Large intestine (tissue), 3 donors: ENCODE results near the gene THRB. TPM values are rescaled to one million over a fixed set of nuclear protein-coding genes. Genes with fewer than 3 reads are reported as not detected.
A peak's percentile ranks its signal among the peaks of the same experiment; 100 is the strongest.

Experiments
- DNase-seq, 2 donors: peaks; one replicate each; pipeline versions ENCODE4 v3.0.0 to v3.0.0-alpha.2; 2013
- H3K27ac ChIP-seq: one replicate; pipeline ENCODE4 v1.5.1; 2013; ENCODE audit warnings: low read length
- H3K27me3 ChIP-seq: 2 replicates; pipeline ENCODE4 v1.6.1; 2013; ENCODE audit warnings: low read length; ENCODE audit not compliant: control insufficient read depth, insufficient read depth
- H3K36me3 ChIP-seq: 2 replicates; pipeline ENCODE4 v1.6.1; 2013; ENCODE audit warnings: low read length; ENCODE audit not compliant: control insufficient read depth, insufficient read depth
- H3K4me1 ChIP-seq: one replicate; pipeline ENCODE4 v1.6.1; 2013; ENCODE audit warnings: low read length; ENCODE audit not compliant: control insufficient read depth, insufficient read depth
- H3K4me3 ChIP-seq: one replicate; pipeline ENCODE4 v1.5.1; 2013; ENCODE audit warnings: low read length
- H3K9me3 ChIP-seq: one replicate; pipeline ENCODE4 v1.6.1; 2013; ENCODE audit warnings: mild to moderate bottlenecking, low read depth, low read length, moderate library complexity; ENCODE audit not compliant: control insufficient read depth
- WGBS: methylation state at CpG from one replicate; pipeline ENCODE4 v1.1.5; 2013; ENCODE audit warnings: low lambda C conversion rate; ENCODE audit not compliant: insufficient coverage; 5-methylcytosine and 5-hydroxymethylcytosine counted together
- polyA plus RNA-seq: library from polyadenylated mRNA; unstranded; fragments of 120-200 nt; gene quantifications from one replicate; pipeline ENCODE4 v1.2.1, GENCODE V29; 2013

The THRB gene
- polyA plus RNA-seq, 1 donor = 38.3 TPM

DNA sequence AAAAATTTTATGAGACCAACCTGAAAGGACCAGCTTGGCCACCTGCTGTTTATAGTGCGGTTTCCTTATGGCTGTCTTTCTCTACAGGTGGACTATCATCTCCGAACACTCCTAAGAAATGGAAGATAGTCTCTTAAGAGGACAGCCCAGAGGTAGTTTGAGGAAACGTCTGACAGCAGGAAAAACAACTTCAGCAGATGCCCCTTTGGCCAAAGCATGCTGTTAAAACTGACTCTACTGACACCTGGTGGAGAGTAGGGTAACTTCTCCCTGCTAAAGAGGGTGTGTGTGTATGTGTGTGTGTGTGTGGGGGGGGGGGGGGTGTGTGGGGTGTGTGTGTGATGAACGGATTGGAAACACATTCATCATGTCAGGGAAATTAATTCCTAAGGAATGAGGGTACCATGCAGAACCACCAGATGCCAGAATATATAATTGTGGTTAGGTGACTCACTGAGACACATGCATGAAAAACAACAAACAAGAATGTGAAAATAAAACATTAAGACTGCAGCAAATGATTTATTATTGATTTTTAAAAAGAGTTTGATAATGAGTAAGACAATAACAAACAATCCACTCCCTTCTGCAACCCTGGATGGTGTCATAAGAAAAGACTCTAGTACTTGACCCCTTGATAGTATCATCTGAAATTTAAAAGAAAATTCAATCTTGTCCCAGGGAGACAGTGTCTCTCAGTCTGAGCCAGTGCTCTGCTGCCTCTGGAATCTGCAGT lies 256.5 kb downstream of the THRB start:
- H3K36me3 ChIP-seq = no peaks in the 10 kb centered on the region
- no peak overlapping the region for H3K27ac ChIP-seq
- H3K9me3 ChIP-seq = no peaks in the 10 kb centered on the region
- H3K27me3 ChIP-seq = no peaks in the 10 kb centered on the region
- H3K4me1 ChIP-seq = no peaks in the 10 kb centered on the region
- WGBS = no CpG with 5 or more reads among the region's 4 CpGs
- DNase-seq = peak; percentile 65 to 72
- no peak overlapping the region for H3K4me3 ChIP-seq

- Histone ChIP-seq H3K9me3 (no peaks in the 10 kb centered on the region), H3K4me3 (no peak overlapping the region), H3K27me3 (no peaks in the 10 kb centered on the region), H3K4me1 (no peaks in the 10 kb centered on the region), H3K27ac (no peak overlapping the region), H3K36me3 (peaks cover 2% of the 10 kb centered on the region)
- 38% methylated on average over 1 of the region's 3 CpGs for WGBS
- DNase-seq = no peak
Measured at GRCh38 chr3:24235121-24235520, 259.5 kb downstream of the THRB start.

DNA sequence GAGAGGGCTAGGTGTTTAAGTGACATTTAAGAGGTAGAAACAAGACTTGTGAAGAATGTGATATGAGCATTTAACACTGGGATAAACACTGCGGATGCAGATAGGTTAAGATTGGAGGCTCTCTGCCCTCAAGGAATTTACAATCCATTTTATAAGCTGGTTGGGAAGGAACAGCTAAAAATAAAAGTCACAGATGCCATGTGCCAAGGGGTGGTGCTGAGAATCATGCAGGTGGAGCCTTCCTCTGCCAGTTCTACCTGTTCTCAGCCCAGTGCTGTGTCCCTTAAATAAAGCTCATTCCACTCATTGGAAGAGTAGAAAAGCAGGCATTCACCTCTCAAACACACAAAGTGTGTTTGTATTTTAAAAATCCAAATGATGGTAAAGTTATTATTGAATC lies 261.9 kb downstream of the THRB start:
- Histone ChIP-seq H3K4me1 (no peaks in the 10 kb centered on the region), H3K27ac (no peak overlapping the region), H3K27me3 (no peaks in the 10 kb centered on the region), H3K36me3 (peaks cover 12% of the 10 kb centered on the region), H3K9me3 (no peaks in the 10 kb centered on the region), H3K4me3 (no peak overlapping the region)
- DNase-seq = no peak
- no CpG with 5 or more reads among the region's 1 CpG for WGBS

DNA sequence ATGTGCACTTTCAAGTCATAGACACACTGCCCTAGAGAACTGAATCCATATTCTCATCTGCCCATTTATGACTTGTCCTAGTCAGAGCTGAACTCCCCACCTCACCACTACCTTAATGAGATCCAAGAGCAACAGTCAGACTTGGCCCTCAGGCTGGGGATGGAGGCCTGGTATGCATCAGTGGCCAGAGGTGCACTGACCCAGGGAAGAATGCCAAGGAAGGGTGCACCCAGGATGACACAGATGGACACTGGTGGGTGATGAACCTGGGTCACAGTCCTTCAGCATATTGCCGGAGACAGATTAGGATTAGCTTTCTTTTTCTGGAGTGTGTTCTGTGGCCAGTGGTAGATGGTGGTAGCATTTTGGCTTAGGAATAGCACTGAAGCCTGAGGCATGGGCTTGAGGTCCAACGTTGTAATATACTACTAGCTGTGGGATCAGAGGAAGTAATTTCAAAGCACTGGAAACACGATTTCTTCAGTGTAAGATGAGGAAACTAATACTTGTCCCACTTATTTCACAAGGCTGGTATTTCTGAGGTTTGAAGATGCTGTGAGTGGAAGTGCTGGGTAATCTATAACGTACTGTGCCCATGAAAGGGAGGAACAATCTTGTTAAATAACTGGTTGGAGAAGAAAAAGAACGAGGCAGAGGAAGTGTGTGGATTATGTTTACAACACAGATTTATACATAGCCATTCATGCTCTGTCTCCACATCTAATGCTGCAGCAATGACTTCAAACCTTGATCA lies 265.0 kb downstream of the THRB start:
- H3K27ac ChIP-seq = no peak overlapping the region
- H3K9me3 ChIP-seq = no peaks in the 10 kb centered on the region
- DNase-seq = no peak
- H3K36me3 ChIP-seq = peaks cover 24% of the 10 kb centered on the region
- 100% methylated on average over 1 of the region's 5 CpGs for WGBS
- H3K27me3 ChIP-seq = no peaks in the 10 kb centered on the region
- H3K4me1 ChIP-seq = no peaks in the 10 kb centered on the region
- H3K4me3 ChIP-seq = no peak overlapping the region

GRCh38 chr3:24227635-24228034 lies 267.0 kb downstream of the THRB start:
- H3K4me3 ChIP-seq = no peak overlapping the region

GRCh38 chr3:24226397-24226796 lies 268.3 kb downstream of the THRB start:
- no peak overlapping the region for H3K4me3 ChIP-seq
- no peak overlapping the region for H3K27ac ChIP-seq
- H3K4me1 ChIP-seq = no peaks in the 10 kb centered on the region
- DNase-seq = no peak
- H3K27me3 ChIP-seq = no peaks in the 10 kb centered on the region
- H3K9me3 ChIP-seq = no peaks in the 10 kb centered on the region
- H3K36me3 ChIP-seq = peaks cover 31% of the 10 kb centered on the region
- WGBS = no CpG with 5 or more reads among the region's 2 CpGs

More at GRCh38 chr3:24227635-24228034, 267.0 kb downstream of the THRB start:
- Histone ChIP-seq H3K4me1 (no peaks in the 10 kb centered on the region), H3K9me3 (no peaks in the 10 kb centered on the region), H3K27me3 (no peaks in the 10 kb centered on the region), H3K36me3 (peaks cover 28% of the 10 kb centered on the region), H3K27ac (no peak overlapping the region)
- no peak for DNase-seq
- WGBS = 80% methylated on average over 1 of the region's 3 CpGs

DNA sequence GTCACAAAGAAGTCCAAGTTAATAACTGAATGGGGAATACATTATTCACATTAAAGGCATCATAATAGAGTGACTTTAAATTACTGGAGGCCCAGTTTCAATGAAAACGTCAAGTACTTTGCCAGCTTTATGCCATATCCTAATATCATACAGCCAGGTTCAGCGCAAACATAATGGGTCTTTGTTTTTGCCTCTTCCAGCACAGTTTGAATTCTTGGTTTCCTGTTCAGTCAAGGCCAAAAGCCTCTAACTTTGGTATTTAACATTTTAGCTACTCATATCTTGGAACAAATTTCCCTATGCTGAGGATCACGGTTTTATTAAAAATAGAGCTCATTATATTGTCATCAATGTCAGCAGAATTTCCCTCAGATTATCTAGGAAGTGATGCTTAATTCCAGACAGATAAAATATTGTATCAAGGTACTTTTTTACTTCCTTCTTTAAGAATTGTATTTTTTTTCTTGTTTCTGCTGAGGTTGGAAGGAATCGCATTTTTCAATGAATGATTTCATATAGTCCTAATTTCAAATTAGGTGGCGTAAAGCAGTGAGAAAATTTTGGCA lies 269.2 kb downstream of the THRB start:
- 88% methylated on average over 2 of the region's 5 CpGs for WGBS
- Histone ChIP-seq H3K9me3 (no peaks in the 10 kb centered on the region), H3K4me1 (no peaks in the 10 kb centered on the region), H3K36me3 (peaks cover 29% of the 10 kb centered on the region), H3K4me3 (no peak overlapping the region), H3K27ac (no peak overlapping the region), H3K27me3 (no peaks in the 10 kb centered on the region)
- DNase-seq = no peak

DNA sequence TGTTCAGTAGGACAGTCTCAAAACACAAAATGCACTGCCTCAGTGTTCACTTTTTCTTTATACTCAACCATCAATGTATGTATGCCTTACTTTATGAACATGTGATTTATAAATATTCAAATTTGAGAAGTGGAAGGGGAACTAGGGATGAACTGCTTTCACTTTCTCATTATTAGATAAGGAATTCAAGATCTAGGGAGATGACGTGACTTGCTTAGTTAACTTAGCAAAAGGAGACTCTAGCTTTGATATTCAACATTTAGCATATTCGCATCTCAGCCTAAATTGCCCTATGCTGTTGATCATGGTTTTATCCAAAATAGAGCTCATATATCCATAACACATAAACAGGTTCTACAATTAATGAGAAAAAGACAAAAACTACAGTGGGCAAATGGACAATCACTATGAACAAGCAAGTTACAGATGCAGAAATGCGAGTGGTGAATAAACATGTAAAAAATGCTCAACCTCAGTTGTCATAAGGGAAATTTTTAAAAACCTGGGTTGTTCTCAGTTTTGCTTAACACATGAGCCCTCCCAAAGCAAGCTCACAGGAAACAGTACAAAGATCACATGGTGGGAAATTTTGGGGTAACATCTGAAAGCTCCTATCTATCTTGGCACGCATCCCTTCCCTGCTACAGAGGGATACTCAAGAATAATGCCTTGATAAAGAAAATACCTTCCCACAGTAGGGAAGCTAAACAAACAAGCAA lies 269.8 kb downstream of the THRB start:
- H3K27me3 ChIP-seq = no peaks in the 10 kb centered on the region
- DNase-seq = no peak
- H3K36me3 ChIP-seq = peaks cover 29% of the 10 kb centered on the region
- no peak overlapping the region for H3K27ac ChIP-seq
- WGBS = 100% methylated on average over 2 of the region's 4 CpGs
- no peaks in the 10 kb centered on the region for H3K4me1 ChIP-seq
- H3K4me3 ChIP-seq = no peak overlapping the region
- no peaks in the 10 kb centered on the region for H3K9me3 ChIP-seq

GRCh38 chr3:24222165-24222805 lies 272.4 kb downstream of the THRB start:
- no peak overlapping the region for H3K27ac ChIP-seq
- 100% methylated on average over 2 of the region's 4 CpGs for WGBS
- H3K36me3 ChIP-seq = peaks cover 15% of the 10 kb centered on the region

More at GRCh38 chr3:24222165-24222805, 272.4 kb downstream of the THRB start:
- Histone ChIP-seq H3K9me3 (no peaks in the 10 kb centered on the region), H3K4me1 (no peaks in the 10 kb centered on the region), H3K4me3 (no peak overlapping the region), H3K27me3 (no peaks in the 10 kb centered on the region)
- DNase-seq = no peak
